Brain microvascular endothelial cell (primary cell): ENCODE measurements around the gene C1orf210.

Experiments
- DNase-seq: peaks from one replicate; pipeline ENCODE4 v3.0.0-alpha.2; 2020
- H3K27ac ChIP-seq: fragments of 250-450 bp; sonication (Bioruptor Pico); 2 replicates; pipeline ENCODE4 v1.5.1; 2020; ENCODE audit warnings: mild to moderate bottlenecking, moderate library complexity
- H3K27me3 ChIP-seq: fragments of 250-450 bp; sonication (Bioruptor Pico); replicated peaks from 2 replicates; pipeline ENCODE4 v1.5.1; 2020; ENCODE audit warnings: mild to moderate bottlenecking
- H3K36me3 ChIP-seq: fragments of 250-450 bp; sonication (Bioruptor Pico); replicated peaks from 2 replicates; pipeline ENCODE4 v1.5.1; 2020; ENCODE audit warnings: mild to moderate bottlenecking
- H3K4me3 ChIP-seq: 2 replicates; pipeline ENCODE4 v1.5.1; 2011; ENCODE audit warnings: low read depth, mild to moderate bottlenecking, control low read depth, low read length, moderate library complexity
- in situ Hi-C: cut with HindIII; loops from 2 replicates; pipeline ENCODE4 v1.10.0; 2017; ENCODE audit warnings: low sequenced_read_pairs, low pct_ligation_motif_present
- TF ChIP-seq, protein P1 (sequence below): IDR thresholded peaks from 2 replicates; pipeline ENCODE4 v1.5.1; 2011; ENCODE audit warnings: low read depth, mild to moderate bottlenecking, moderate library complexity, low read length, control low read depth, inconsistent platforms; ENCODE audit errors: missing control alignments

C1orf210 gene

DNA sequence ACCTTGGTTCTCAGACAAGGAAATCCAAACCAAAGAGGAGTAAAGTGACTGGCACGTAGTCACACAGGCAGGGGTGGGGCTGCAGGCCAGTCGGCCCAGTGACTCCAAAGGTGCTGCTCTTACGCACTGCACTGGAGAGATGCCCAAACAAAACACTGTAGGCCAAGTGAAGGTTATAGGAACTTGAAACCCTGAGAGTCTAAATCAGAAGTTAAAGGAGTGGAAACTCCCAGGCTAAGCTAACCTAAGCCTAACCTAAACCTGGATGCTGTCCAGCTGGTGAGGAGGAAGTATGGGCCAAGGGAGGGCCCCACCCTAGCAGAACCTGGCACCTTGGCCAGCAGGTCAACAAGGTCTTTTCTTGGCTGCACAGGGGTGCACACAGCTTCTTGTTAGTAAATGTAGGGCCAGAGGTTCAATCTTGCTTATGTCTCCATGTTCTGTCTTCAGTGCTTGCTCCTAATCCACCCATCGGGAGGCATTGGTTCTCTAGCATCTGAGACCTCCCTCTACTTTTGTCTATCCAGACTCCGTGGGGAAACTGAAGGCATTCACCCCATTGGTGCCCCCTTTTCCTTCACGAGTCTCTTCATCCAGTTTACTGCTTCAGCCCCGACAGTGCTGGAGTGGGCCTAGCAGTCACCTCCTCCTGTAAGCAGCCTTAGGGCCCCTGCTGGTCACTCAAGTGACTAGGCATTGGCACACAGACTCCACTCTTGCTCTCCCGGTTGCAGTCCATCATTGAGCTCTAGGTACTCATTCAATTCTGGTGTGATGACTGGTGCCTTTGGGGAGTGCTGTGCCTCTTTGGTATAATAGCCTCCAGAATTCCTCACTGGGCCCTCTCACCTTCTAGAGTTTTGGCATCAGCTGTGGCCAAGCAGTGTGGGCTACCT is 28.5 kb downstream of the C1orf210 start:
- TF ChIP-seq, protein P1, sequence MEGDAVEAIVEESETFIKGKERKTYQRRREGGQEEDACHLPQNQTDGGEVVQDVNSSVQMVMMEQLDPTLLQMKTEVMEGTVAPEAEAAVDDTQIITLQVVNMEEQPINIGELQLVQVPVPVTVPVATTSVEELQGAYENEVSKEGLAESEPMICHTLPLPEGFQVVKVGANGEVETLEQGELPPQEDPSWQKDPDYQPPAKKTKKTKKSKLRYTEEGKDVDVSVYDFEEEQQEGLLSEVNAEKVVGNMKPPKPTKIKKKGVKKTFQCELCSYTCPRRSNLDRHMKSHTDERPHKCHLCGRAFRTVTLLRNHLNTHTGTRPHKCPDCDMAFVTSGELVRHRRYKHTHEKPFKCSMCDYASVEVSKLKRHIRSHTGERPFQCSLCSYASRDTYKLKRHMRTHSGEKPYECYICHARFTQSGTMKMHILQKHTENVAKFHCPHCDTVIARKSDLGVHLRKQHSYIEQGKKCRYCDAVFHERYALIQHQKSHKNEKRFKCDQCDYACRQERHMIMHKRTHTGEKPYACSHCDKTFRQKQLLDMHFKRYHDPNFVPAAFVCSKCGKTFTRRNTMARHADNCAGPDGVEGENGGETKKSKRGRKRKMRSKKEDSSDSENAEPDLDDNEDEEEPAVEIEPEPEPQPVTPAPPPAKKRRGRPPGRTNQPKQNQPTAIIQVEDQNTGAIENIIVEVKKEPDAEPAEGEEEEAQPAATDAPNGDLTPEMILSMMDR = no peak
- Histone ChIP-seq H3K36me3 (no peaks in the 10 kb centered on the region), H3K27me3 (no peaks in the 10 kb centered on the region), H3K4me3 (no peak overlapping the region), H3K27ac (no peak overlapping the region)
- DNase-seq = no peak
- in situ Hi-C loops = no loop called here

DNA sequence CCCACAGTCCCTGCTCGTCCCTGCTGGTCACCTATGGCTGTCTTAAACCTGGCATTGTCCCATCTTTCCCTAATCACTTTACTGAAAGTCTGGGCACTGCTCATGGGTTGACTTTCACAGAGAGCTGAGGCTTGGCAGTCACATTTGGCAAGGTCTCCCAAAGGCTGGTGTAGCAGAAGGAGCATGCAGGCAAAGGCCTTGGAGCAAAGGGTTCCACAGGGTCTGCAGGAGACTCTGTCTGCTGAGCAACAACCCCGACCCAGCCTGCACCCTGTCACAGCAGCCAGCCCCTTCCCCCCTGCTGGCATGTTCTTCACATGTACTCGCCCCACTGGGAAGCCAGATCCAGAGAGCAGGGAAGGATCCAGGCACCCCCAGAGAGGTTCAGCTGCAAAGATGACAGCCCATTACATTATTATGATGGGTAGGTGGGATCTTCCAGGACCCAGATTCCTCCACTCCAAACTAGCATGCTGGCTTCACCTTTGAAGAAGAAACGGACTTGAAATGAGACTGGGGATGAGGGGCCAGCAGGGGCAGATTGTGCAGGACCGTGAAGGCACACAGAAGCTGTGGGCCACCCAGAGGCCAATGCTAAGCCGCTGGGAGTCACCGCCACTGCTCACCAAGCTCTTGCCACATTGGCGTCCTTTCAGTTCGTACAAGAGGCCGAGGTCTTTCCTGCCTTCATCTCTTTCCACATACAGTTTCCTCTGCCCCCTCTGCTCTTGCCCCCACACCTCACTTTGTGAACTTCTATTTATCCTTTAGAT is 29.8 kb downstream of the C1orf210 start:
- in situ Hi-C loops = no loop called here
- TF ChIP-seq, protein P1 = no peak
- Histone ChIP-seq H3K4me3 (no peak overlapping the region), H3K27ac (no peak overlapping the region), H3K27me3 (no peaks in the 10 kb centered on the region), H3K36me3 (no peaks in the 10 kb centered on the region)
- DNase-seq = no peak

DNA sequence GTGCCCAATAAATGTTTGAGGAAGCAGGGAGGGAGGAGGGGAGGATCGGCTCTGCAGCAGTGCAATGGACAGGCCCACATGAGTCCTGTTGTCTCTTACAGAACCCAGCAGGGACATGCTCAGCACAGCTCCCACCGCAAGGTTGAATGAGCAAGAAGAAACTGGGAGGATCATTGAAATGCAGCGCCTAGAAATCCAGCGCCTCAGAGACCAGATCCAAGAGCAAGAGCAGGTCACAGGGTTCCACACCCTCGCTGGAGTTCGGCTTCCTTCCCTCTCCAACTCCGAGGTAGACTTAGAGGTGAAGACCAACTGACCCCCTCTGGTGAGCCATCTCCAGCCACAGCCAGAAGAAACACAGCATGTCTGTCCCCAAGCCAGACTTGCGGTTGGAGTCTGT is 31.5 kb downstream of the C1orf210 start:
- Histone ChIP-seq H3K36me3 (no peaks in the 10 kb centered on the region), H3K4me3 (no peak overlapping the region), H3K27ac (no peak overlapping the region), H3K27me3 (no peaks in the 10 kb centered on the region)
- in situ Hi-C loops = no loop called here
- TF ChIP-seq, protein P1 = no peak
- no peak for DNase-seq

DNA sequence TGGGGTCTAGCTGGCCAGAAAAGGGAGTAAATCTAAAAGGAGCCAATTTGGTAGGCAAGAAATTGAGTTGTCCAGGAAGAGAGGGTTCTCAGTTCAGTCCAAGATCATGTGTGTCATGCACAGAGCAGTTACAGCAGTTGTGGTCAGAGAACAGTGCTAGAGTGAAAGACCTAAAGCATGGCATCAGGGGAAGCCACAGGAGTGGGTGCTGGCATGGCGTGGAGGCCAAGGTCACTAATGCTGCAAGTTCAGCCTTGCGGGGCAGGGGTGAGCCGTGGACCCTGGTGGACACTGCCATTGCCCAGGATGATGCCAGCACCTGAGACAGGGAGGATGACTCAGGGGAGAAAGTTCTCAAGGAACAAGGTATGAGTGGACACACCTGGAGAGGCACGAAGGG is 32.2 kb downstream of the C1orf210 start:
- in situ Hi-C loops = no loop called here
- TF ChIP-seq, protein P1 = no peak
- Histone ChIP-seq H3K4me3 (no peak overlapping the region), H3K27ac (no peak overlapping the region), H3K36me3 (no peaks in the 10 kb centered on the region), H3K27me3 (no peaks in the 10 kb centered on the region)
- DNase-seq = no peak

DNA sequence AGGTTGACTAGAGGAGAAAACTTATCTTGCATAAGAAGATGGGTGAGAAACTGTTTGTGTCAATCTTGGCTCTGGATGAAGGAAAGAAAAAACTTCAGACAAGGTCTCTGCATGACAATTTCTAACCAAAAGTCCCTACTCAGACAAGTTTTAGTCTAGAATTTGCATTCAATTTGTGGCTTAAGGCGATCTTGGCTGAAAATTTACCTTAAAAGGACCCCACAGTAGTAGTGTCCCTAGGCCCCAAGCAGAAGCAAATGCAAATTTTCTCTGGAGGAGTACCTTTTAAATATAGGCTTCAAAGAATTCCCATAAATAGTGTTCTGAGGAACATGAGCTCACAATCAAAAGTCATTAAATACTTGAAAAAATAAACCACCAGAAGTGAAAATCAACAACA is 33.2 kb downstream of the C1orf210 start:
- H3K27me3 ChIP-seq = no peaks in the 10 kb centered on the region
- in situ Hi-C loops = no loop called here

More for the DNA sequence above, 33.2 kb downstream of the C1orf210 start:
- H3K36me3 ChIP-seq = no peaks in the 10 kb centered on the region
- H3K4me3 ChIP-seq = no peak overlapping the region
- TF ChIP-seq, protein P1 = no peak
- DNase-seq = no peak
- H3K27ac ChIP-seq = no peak overlapping the region
